GM18870 (cell line): ENCODE data around the gene KIF4A.
"Not testable (repeated sequence)": the region's sequence is repeated elsewhere in the genome, so short reads cannot be mapped to it uniquely, and the experiment has no call there.

Experiments used
- ATAC-seq: cut with Tn5 transposase; IDR thresholded peaks from one replicate; pipeline ENCODE4 v1.9.1; 2021; ENCODE audit warnings: moderate library complexity; ENCODE audit not compliant: unreplicated experiment

Gene KIF4A

GRCh38 chrX:70360366-70360765 is 70.5 kb downstream of the KIF4A start:
- ATAC-seq = no peak

DNA sequence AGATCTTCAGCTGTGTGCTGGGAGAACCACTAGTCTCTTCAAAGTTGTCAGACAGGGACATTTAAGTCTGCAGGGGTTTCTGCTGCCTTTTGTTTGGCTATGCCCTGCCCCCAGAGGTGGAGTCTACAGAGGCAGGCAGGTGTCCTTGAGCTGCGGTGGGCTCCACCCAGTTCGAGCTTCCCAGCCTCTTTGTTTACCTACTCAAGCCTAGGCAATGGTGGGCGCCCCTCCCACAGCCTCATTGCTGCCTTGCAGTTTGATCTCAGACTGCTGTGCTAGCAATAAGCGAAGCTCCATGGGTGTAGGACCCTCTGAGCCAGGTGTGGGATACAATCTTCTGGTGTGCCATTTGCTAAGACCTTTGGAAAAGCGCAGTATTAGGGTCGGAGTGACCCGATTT is 78.8 kb downstream of the KIF4A start:
- ATAC-seq = not testable (repeated sequence)

DNA sequence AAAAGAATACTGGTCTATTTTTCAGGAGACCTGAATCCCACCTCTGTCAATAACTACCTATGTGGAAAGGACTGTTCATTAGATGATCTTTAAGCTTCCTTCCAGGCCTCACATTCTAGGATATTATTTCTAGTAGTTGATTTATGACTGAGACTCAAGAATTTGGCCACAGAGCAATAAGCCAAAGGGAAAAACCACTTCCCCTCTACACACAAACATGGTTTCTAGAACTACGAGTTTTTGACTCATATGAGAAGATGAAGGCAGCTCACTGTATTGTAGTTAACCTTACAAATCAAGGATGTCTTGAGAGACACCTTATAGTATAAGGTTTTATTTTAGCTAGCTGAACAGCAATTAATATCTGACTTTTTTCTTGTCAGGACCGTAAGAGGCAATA is 96.3 kb downstream of the KIF4A start:
- ATAC-seq = no peak

- no peak for ATAC-seq
Measured at GRCh38 chrX:70398899-70399298, 109.0 kb downstream of the KIF4A start.

- ATAC-seq = not testable (repeated sequence)
Measured at GRCh38 chrX:70400181-70400580, 110.3 kb downstream of the KIF4A start.

DNA sequence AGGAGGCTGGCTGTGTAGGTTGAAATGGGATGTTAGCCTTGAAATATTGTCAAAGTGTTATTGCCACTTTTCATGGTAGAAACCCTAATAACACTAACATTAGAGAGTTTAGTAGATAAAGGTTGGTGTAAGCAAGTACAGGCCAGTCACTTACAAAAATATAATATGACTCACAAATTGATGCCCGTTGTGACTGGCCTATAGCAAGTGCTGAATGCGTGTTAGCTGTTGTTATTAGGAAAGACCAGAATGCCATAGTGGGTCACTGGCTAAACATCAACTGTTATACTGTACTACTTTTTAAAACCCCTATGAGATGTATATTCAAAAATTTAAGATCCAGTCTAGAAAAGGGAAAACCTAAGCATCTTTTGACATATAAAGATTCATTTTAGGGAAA is 112.8 kb downstream of the KIF4A start:
- no peak for ATAC-seq

DNA sequence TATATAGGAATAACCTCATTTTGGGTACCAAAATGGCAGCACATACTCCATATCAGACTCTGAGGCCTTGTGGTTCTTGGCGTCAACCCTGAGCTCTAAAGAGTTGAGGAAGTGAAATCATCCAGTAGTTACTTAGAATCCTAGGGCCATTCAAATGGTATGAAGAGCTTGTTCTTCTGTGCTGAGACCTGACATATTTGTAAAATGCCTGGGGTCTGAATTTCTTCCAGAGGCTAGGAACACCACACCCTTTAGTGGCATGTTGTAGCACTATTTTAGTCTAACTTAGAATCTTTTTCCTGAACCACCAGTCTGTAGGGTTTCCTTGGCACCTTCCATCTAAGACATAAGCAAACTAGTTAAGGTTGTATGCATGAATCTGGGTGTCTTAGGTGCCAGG is 115.1 kb downstream of the KIF4A start:
- ATAC-seq = no peak

DNA sequence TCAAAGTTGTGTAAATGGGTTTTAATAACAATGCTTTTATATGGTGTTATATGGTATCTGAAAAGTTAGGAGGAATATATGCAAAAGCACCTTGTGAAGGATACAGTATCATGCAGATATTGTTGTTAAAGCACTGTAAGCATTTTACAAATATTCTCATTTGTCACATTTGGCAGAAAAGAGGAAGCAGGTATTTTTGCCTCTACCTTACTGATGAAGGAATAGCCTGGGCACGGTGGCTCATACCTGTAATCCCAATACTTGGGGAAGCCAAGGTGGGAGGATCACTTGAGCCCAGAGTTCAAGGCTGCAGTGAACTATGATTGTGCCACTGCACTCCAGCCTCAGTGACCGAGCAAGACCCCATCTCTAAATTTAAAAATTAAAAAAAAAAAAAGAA is 121.0 kb downstream of the KIF4A start:
- no peak for ATAC-seq

- no peak for ATAC-seq
Measured at GRCh38 chrX:70411475-70411874, 121.6 kb downstream of the KIF4A start.

- no peak for ATAC-seq
Measured at GRCh38 chrX:70421618-70422017, 131.7 kb downstream of the KIF4A start.

DNA sequence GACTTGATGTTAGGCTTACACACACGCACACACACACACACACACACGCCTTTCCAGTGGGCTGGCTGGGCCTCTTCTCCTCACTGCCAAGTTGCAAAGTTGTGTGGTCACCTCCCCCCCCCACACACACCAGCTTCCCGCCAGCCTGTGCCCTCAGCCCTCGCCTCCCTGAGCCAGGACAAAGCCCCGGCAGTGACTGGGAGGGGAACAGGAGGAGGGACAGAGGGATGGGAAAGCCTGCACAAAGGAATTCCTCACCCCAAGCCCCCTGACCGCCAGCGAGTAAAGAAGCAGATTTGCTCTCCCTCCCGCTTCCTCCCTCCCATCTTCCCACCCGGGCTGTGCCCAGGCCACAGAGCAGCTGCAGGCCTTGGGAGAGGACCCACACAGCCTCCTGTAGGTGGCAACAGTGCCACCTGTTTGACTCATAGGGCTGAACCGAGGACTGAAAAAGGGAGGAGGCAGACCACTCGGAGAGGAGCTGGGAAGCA is 133.0 kb downstream of the KIF4A start, which contains the start of gene GDPD2:
TSS of gene GDPD2 (plus strand) at position 464 of the 491 bp plus-strand sequence. CDS start 1,671 bp downstream, outside the sequence.
- no peak for ATAC-seq

- no peak for ATAC-seq
Measured at GRCh38 chrX:70423936-70424675, 134.2 kb downstream of the KIF4A start.

DNA sequence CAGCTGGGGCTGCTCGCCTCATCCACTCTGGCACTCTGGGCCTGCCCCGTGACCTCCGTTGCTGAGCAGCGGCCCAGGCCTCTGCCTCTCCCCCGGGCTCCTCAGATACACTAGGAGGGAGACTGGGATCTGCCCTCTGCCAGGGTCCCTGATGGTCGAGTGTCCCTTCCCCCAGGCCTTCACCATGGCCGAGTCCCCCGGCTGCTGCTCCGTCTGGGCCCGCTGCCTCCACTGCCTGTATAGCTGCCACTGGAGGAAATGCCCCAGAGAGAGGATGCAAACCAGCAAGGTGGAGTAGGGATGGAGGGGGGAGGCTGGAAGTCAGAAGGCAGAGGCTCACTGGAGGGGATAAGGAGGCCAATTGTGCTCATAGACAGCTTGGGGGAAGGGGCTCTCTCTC is 134.9 kb downstream of the KIF4A start:
- ATAC-seq = no peak

- no peak for ATAC-seq
Measured at GRCh38 chrX:70426286-70427278, 136.7 kb downstream of the KIF4A start.

DNA sequence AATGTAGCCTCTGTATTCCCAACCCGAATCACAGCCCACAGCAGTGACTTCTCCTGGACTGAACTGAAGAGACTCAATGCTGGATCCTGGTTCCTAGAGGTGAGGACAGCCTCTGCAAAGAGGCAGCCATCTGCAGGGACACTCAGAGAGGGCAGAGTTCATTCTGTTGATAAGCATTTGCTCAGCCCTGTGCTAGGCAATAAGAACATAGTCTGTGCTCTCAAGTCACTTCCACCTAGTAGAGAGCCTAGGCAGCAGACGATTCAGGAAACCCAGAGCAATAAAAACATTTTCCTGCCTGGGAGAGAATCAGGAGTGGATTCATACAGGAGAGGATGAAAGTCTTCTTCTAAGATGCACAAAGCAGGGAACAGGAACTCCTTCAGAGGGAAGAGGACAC is 137.5 kb downstream of the KIF4A start:
- no peak for ATAC-seq

DNA sequence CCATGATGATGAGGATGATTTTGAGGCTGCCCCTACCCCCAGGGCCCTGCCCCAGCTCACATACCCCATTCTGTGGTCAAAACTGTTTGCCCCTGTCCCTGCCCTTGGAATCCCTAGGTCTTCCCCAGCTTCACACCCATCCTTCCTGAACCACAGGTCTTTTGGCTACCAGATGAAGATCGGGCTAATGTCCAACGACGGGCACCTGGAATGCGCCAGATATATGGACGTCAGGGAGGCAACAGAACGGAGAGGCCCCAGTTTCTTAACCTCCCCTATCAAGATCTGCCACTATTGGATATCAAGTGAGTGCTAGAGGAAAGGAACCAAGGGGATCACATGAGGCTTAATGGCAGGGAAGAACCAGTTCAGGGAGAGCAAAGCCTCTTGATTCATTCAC is 139.9 kb downstream of the KIF4A start:
- no peak for ATAC-seq

DNA sequence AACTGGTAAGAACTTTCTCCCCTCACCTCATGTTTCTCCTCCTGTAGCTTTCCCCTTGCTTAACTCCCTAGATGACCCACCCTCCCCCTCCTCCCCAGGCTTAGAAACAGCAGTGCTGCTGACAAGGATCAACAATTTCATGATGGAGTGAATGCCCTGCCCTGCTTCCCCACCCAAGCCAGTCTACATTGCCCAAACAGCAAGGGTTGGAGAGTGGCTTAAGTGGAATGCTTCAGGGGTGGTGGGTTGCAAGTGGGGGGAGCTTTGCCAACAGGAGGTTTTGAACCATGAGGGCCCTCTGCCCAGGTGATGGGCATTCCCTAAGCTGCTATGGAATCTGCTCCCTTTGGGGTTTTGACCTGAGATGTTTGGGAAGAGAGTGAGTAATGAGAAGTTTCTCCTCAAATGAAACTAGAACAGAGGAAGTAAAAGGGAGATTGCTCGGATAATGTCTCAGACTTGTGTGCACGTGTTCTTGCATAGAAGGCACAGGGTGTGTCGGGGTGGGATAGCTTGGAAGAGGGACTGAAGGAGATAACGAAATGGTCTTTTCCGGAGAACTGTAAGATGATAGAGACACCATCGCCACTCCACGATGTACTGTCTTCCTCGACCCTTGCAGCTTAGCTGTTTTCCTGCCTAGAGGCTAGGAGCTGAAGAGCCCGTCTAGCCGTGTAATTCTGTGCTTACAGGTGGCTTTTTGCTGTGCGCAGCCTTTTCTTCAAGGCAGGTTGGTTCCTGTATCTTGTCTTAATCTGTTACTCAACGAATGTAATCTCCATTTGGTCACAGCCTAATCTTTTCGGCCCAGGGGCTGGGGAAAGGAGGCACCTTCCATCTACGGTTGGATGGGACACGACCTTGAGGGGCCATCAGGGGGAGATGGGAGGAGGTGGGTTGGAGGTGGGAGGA is 143.3 kb downstream of the KIF4A start:
- ATAC-seq = no peak

DNA sequence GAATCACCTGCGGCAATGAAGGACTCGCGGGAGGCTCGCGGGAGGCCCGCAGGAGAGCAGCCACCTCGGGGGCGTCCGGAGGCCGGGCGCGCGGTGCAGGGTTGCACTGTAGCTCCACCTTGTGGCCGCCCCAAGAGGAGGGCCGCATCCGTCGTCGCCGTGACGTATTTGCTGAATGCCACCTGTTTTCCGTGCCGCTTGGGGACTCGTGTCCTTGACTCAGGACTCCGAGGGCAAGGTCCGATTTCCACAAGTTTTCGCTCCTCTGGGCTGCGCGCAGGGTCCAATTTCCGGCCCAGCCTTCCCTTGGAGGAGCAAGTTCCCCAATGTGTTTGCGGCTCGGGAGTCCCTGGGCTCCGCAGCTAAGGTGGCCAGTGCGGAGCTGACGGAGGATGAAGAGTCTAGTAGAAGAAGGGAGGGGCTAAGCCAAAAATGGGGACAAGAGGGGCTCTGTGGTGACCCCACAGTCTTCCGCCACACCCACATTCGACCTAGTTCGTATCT is 144.0 kb downstream of the KIF4A start:
- peak; percentile 49 for ATAC-seq

GRCh38 chrX:70434352-70434866 is 144.5 kb downstream of the KIF4A start:
- peak; percentile 17 for ATAC-seq

DNA sequence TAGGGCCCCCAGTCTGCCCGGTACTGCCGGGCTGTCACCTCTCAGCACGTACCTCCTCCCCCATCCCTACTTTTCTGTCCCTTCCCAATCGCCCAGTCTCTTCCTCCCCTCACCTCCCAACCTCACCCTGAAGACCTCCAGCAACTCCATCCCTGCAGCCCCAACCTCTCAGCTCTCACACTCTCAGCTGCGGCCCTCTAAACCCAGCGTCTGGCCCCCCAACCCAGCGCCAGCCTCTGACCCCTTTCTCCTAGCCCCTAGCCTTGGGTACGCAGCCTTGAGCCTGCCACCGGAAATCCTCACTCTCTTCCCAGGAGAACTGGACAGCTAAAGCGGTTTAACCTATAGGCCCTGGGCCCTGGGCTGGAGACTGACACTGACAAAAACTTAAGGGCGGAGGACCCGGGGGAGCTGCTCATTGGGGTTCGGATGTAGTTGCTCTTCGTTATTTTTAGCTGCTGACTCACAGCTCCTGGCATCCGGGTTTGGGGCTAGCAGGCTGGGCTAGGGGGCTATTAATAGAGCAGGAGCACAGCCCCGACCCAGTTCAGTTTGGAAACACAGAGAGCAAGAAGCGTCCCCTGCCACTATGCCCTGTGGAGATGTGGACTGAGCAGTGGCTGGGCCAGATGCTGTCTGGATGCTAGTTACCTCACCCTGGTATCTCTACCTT is 145.1 kb downstream of the KIF4A start:
- ATAC-seq = no peak
